ENCODE data around the gene SCYGR8.

SCYGR8 gene

DNA sequence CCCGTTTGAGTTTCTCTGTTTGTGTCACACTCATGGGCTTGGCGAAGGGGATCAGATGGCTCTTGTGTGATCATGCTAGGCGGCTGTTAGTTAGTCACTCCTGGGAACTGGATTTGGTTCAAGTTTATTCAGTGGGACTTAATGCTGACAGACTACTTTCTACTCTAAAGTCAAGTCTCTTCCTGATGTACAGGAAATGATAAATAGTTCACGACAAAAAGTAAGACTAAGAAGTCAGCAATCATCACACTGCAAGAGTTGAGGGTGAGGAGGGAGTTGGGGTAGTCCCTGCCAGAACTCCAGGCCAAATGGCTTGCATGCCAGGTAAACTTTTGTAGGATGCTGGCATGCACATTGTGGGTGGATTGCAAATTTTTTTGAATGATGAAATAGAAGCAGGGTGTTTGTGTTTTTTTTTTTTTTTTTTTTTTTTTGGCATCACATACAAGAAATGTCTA is 42.9 kb downstream of the SCYGR8 start:
- TF ChIP-seq, protein P1, sequence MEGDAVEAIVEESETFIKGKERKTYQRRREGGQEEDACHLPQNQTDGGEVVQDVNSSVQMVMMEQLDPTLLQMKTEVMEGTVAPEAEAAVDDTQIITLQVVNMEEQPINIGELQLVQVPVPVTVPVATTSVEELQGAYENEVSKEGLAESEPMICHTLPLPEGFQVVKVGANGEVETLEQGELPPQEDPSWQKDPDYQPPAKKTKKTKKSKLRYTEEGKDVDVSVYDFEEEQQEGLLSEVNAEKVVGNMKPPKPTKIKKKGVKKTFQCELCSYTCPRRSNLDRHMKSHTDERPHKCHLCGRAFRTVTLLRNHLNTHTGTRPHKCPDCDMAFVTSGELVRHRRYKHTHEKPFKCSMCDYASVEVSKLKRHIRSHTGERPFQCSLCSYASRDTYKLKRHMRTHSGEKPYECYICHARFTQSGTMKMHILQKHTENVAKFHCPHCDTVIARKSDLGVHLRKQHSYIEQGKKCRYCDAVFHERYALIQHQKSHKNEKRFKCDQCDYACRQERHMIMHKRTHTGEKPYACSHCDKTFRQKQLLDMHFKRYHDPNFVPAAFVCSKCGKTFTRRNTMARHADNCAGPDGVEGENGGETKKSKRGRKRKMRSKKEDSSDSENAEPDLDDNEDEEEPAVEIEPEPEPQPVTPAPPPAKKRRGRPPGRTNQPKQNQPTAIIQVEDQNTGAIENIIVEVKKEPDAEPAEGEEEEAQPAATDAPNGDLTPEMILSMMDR (IDR thresholded peaks at IDR 0.05; ENCODE audit: low read depth, low read length): no peak
- H3K4me3 ChIP-seq (ENCODE audit: low read depth, low read length): no peak overlapping the region

DNA sequence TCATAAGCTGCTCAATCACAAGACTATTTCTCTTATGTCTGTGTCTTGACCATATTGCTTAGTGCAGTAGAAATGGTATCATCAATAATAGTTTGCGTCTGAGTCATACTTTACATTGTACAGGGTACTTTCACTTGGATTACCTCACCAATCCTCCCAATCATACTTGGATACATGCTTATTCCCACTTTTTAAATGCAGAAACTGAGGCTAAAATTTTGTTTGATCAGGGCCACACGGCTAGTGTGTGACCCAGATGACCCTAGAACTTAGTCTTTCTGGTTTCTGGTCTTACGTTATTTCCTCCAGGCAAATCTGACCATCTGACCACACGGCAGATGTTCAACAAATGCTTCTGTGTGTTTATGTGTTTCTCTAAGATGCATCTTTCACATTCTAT is 44.1 kb downstream of the SCYGR8 start:
- TF ChIP-seq, protein P1 (IDR thresholded peaks at IDR 0.05; ENCODE audit: low read depth, low read length): no peak
- no peak overlapping the region for H3K4me3 ChIP-seq (ENCODE audit: low read depth, low read length)

DNA sequence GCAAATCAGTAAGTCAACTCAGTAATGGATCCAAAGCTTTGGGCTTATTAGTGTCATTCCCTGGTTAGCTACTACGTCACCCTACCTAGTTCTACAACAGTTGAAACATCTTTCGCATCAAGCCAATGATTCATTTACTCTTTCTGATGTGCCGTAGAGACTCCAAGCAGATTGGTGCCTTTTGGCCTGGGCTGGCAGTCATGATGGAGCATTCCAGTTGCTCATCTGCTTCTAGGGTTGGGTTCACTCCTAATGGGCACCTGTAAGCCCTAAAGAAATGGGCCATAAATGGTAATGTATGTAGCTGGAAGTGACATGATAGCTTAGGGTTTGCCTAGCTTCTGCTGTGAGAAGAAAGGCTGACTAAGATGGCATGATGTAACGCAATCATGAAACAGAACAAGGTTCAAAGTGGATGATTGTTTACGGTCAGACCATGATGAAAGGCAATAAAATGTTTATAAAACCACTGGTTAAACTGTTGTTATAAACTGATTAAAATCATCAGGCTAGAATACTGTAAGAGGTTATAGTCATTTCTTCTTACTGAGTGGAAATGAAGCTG is 47.5 kb downstream of the SCYGR8 start:
- no peak overlapping the region for H3K4me3 ChIP-seq (ENCODE audit: low read depth, low read length)
- TF ChIP-seq, protein P1 (IDR thresholded peaks at IDR 0.05; ENCODE audit: low read depth, low read length): no peak

All from WI38 (cell line).